Measurements from ENCODE around the gene CSH1.

The CSH1 gene

GRCh38 chr17:63934183-63935112 lies 38.1 kb upstream of the CSH1 start:
- Histone ChIP-seq H3K27ac (ENCODE audit: low read depth, low read length) (no peak overlapping the region), H3K4me3 (ENCODE audit: low read length) (no peak overlapping the region), H3K36me3 (ENCODE audit: control insufficient read depth, insufficient read depth, low read length) (no peaks in the 10 kb centered on the region), H3K9ac (ENCODE audit: low read length) (no peak overlapping the region), H3K4me1 (ENCODE audit: control insufficient read depth, insufficient read depth, low read length) (no peaks in the 10 kb centered on the region), H3K27me3 (ENCODE audit: control insufficient read depth, insufficient read depth, low read length) (no peaks in the 10 kb centered on the region)

DNA sequence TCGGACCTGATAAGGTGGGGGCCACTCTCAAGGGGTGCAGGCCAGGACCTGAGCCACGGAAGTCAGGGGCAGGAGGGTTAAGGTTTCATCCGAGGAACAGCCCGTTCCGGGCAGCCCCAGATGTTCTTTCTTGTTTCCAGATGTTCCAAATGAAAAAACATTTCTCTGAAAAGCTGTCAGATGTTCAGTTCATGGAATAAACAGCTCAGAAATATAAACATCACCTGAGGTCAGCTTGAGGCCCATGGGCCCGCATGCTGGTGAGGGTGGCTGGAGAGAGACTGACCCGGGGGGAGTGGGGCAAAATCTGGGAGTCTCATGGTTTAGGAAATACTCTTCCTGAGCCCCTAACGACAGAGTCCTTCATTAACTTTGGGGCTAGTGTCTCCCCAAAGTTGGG lies 37.2 kb upstream of the CSH1 start:
- Histone ChIP-seq H3K27ac (ENCODE audit: low read depth, low read length) (no peak overlapping the region), H3K27me3 (ENCODE audit: control insufficient read depth, insufficient read depth, low read length) (no peaks in the 10 kb centered on the region), H3K9ac (ENCODE audit: low read length) (no peak overlapping the region), H3K4me3 (ENCODE audit: low read length) (no peak overlapping the region), H3K4me1 (ENCODE audit: control insufficient read depth, insufficient read depth, low read length) (no peaks in the 10 kb centered on the region), H3K36me3 (ENCODE audit: control insufficient read depth, insufficient read depth, low read length) (no peaks in the 10 kb centered on the region)

- Histone ChIP-seq H3K4me3 (ENCODE audit: low read length) (no peak overlapping the region), H3K27me3 (ENCODE audit: control insufficient read depth, insufficient read depth, low read length) (no peaks in the 10 kb centered on the region), H3K4me1 (ENCODE audit: control insufficient read depth, insufficient read depth, low read length) (no peaks in the 10 kb centered on the region), H3K27ac (ENCODE audit: low read depth, low read length) (no peak overlapping the region), H3K36me3 (ENCODE audit: control insufficient read depth, insufficient read depth, low read length) (no peaks in the 10 kb centered on the region), H3K9ac (ENCODE audit: low read length) (no peak overlapping the region)
Measured at GRCh38 chr17:63932721-63933120, 36.3 kb upstream of the CSH1 start.

DNA sequence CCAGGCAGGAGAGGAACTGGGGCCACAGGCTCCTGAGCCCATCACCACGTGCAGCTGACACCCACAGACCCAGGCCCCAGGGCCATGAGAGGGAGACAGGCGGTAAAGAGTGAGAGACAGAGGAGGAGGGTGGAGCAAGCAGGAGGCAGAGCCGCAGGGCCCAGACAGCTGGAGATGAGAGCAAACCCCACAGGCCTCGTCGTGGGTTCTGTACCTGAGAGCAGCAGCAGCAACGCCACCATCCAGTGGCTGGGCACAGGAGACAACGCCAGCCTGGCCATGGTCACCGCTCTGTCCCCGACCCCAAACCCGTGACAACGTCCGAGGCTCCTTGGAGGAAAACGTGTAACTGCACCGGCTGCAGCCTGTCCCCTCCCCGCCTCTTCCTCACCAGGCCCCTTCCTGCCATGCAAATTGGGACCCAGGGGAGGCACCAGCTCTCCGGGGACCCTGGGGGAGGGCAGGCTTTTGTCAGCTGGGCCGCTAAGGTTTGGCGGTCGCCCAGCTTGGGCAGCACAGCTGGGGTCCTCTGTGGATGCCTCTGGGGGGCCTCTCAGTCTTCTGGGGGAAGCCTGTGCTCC lies 35.7 kb upstream of the CSH1 start, which contains the start of gene CD79B:
Gene CD79B (minus strand): TSS at position 351 of the 581 bp plus-strand sequence. CDS start 70 bp downstream, at position 281.
- H3K9ac ChIP-seq (ENCODE audit: low read length), result no peak within 1 kb of the TSS
- peak within 1 kb of the TSS; percentile 57 for H3K4me3 ChIP-seq (ENCODE audit: low read length)
- H3K27ac ChIP-seq (ENCODE audit: low read depth, low read length), result no peak within 1 kb of the TSS
- H3K4me1 ChIP-seq (ENCODE audit: control insufficient read depth, insufficient read depth, low read length), result no peaks in the 10 kb centered on the region
- no peaks in the 10 kb centered on the region for H3K36me3 ChIP-seq (ENCODE audit: control insufficient read depth, insufficient read depth, low read length)
- no peaks in the 10 kb centered on the region for H3K27me3 ChIP-seq (ENCODE audit: control insufficient read depth, insufficient read depth, low read length)

DNA sequence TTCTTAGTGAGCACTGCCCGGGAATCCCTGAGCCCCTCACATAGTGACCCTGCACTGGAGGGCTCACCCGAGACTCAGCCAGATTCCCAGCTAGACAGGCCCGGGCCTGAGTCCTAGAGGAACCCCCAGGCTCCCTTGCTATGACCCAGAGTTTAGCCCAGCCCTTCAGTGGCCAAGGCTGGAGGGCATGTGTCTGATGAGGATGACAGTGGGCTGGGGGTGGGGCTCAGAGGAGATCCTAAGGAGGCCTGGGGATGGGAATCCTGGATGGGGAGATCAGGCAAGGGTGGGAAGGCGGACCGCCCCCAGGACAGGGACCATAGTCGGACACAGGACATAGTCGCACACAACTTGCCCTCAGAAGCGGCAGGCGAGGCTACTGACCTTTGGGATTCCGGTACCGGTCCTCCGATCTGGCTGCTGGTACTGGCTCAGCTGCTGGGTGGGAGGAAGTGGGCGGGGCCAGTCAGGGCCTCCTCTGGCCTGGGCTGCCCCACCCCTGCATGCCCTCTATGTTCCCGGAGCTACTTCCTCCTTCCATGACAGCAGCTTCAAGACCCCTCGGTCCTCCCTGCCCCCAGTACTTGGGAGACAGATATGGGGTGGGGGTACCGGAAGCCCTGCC lies 34.7 kb upstream of the CSH1 start:
- Histone ChIP-seq H3K4me1 (ENCODE audit: control insufficient read depth, insufficient read depth, low read length) (no peaks in the 10 kb centered on the region), H3K27ac (ENCODE audit: low read depth, low read length) (no peak overlapping the region), H3K4me3 (ENCODE audit: low read length) (peak overlapping the region; percentile 48), H3K27me3 (ENCODE audit: control insufficient read depth, insufficient read depth, low read length) (no peaks in the 10 kb centered on the region), H3K36me3 (ENCODE audit: control insufficient read depth, insufficient read depth, low read length) (no peaks in the 10 kb centered on the region), H3K9ac (ENCODE audit: low read length) (no peak overlapping the region)

DNA sequence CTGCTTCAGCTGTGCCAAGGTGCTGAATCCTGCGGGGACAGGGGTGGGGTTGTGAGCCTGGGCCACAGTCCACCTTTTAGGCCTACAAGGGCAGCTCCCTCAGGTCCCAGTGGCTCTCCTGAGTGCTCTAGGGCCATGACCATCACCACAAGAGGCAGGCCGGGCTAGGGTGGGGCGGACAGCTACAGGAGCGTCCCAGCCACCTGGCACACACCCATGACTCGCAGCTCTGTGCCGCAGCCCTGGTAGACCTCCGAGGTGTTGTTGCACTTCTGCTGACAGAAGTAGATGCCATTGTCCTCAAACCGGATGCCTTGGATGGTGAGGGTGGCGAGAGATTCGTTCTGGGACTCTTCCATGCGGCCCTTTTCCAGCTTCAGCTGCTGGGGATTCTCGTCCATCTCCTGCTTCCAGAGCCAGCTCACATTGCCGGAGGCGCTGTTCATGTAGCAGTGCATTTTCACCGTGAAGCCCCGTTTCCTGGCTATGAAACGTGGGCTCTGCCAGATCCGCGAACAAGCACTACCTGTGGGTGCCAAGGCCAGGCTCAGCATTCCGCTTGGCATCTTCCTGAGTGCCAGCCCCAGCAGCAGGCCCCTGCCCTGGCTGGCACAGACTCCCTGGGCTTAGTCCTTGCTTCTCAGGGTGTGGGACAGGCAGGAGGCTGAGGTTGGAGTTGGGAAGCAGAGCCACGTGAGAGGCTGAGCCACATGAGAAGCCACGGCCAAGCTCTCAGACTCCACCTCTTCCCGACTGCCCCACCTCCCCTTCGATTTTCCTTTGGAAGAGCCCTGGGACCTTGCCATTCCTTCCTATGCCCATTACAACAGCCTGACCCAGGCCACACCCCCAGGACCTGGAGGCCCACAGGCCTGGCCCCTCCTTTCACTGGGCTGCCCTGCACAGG lies 33.7 kb upstream of the CSH1 start:
- Histone ChIP-seq H3K4me1 (ENCODE audit: control insufficient read depth, insufficient read depth, low read length) (no peaks in the 10 kb centered on the region), H3K36me3 (ENCODE audit: control insufficient read depth, insufficient read depth, low read length) (no peaks in the 10 kb centered on the region), H3K27me3 (ENCODE audit: control insufficient read depth, insufficient read depth, low read length) (no peaks in the 10 kb centered on the region), H3K27ac (ENCODE audit: low read depth, low read length) (no peak overlapping the region), H3K4me3 (ENCODE audit: low read length) (no peak overlapping the region), H3K9ac (ENCODE audit: low read length) (no peak overlapping the region)

DNA sequence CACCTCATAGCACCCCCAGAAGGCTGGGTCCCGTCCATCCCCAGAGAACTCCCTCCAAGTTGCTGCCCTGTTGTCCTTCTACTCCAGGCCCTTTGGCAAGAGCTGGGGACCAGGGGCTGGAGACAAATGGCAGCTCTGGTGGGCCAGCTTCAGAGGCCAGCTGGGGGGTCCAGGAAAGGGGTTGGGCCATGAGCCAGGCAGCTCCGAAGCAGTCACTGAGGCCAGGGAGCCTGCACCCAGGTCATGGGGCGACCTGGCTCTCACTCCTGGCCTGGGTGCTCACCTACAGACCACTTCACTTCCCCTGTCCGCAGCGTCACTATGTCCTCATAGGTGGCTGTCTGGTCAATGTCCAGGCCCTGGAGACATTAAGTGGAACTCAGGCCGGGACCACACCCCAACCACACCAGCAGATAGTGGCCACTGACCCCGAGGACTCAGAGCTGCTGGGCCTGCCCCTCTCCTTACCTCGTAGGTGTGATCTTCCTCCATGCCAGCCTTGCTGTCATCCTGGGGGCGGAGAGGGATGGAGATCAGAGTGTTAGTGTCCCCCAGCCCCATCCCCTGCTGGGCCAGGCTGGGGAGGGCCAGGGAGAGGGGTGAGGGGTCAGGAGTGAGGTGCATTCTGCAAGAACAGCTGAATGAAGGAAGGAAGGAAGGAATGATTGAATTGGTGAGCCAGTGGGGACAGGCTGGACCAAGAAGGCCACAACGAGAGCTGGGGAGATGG lies 32.8 kb upstream of the CSH1 start:
- no peak overlapping the region for H3K9ac ChIP-seq (ENCODE audit: low read length)
- no peak overlapping the region for H3K27ac ChIP-seq (ENCODE audit: low read depth, low read length)
- no peak overlapping the region for H3K4me3 ChIP-seq (ENCODE audit: low read length)
- no peaks in the 10 kb centered on the region for H3K36me3 ChIP-seq (ENCODE audit: control insufficient read depth, insufficient read depth, low read length)
- H3K4me1 ChIP-seq (ENCODE audit: control insufficient read depth, insufficient read depth, low read length), result no peaks in the 10 kb centered on the region
- no peaks in the 10 kb centered on the region for H3K27me3 ChIP-seq (ENCODE audit: control insufficient read depth, insufficient read depth, low read length)

- no peaks in the 10 kb centered on the region for H3K36me3 ChIP-seq (ENCODE audit: control insufficient read depth, insufficient read depth, low read length)
- H3K9ac ChIP-seq (ENCODE audit: low read length), result no peak overlapping the region
- H3K4me3 ChIP-seq (ENCODE audit: low read length), result no peak overlapping the region
- no peaks in the 10 kb centered on the region for H3K4me1 ChIP-seq (ENCODE audit: control insufficient read depth, insufficient read depth, low read length)
- H3K27me3 ChIP-seq (ENCODE audit: control insufficient read depth, insufficient read depth, low read length), result no peaks in the 10 kb centered on the region
- no peak overlapping the region for H3K27ac ChIP-seq (ENCODE audit: low read depth, low read length)
Measured at GRCh38 chr17:63928172-63928666, 31.8 kb upstream of the CSH1 start.

DNA sequence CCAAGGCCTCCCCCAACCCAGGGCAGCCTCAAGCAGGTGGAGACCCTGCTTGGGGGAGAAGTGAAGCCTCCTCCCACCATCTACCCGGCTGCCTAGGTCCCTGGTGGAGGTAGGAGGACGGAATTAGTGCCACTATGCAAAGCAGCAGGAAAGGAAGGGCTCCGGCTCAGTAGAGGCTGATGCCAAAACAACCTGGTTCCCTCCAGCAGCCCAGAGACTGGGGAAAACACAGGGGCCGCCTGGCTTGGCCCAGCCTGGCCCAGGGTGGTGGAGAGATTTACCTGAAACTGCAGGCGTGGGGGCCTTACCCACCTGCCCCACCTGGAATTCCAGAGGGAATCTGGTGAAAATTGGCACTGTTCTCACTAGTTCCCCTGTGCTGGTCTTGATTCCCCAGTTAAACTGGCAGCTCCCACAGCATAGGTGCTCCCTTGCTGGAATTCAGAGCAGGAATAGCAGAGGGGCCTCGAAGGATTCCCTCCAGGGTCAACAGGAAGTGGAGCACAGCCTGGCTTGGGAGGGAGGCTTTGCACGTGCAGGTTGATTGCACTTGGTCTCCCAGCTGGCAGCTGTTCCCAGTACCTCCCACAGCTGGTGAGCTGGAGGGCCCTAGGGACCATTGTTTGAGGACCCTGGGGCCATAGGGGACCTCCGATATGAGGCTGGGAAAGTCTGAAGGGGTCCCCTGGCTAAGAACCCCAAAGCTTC lies 31.2 kb upstream of the CSH1 start:
- H3K27me3 ChIP-seq (ENCODE audit: control insufficient read depth, insufficient read depth, low read length), result no peaks in the 10 kb centered on the region

DNA sequence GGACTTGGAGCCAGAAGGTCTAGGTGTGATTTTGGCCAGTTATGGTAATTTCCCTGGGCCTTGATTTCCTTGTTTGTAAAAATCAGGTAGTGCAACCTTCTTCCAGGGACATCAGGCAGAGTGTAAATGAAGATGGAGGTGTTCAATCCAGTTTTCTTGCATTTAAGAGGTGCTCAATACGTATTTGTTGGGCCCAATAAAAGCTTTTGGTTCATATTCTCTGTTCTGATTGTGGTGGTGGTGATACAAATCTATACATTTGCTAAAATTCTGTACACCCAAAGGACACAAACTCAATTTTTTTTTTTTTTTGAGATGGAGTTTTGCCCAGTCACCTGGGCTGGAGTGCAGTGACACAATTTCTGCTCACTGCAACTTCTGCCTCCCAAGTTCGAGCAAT lies 29.8 kb upstream of the CSH1 start:
- no peak overlapping the region for H3K9ac ChIP-seq (ENCODE audit: low read length)
- no peaks in the 10 kb centered on the region for H3K36me3 ChIP-seq (ENCODE audit: control insufficient read depth, insufficient read depth, low read length)
- H3K4me1 ChIP-seq (ENCODE audit: control insufficient read depth, insufficient read depth, low read length), result no peaks in the 10 kb centered on the region
- H3K4me3 ChIP-seq (ENCODE audit: low read length), result no peak overlapping the region
- no peak overlapping the region for H3K27ac ChIP-seq (ENCODE audit: low read depth, low read length)
- no peaks in the 10 kb centered on the region for H3K27me3 ChIP-seq (ENCODE audit: control insufficient read depth, insufficient read depth, low read length)

More for the DNA sequence above, 31.2 kb upstream of the CSH1 start:
- no peaks in the 10 kb centered on the region for H3K36me3 ChIP-seq (ENCODE audit: control insufficient read depth, insufficient read depth, low read length)
- H3K4me3 ChIP-seq (ENCODE audit: low read length), result no peak overlapping the region
- no peaks in the 10 kb centered on the region for H3K4me1 ChIP-seq (ENCODE audit: control insufficient read depth, insufficient read depth, low read length)
- no peak overlapping the region for H3K27ac ChIP-seq (ENCODE audit: low read depth, low read length)
- H3K9ac ChIP-seq (ENCODE audit: low read length), result no peak overlapping the region

- Histone ChIP-seq H3K27ac (ENCODE audit: low read depth, low read length) (no peak overlapping the region), H3K4me1 (ENCODE audit: control insufficient read depth, insufficient read depth, low read length) (no peaks in the 10 kb centered on the region), H3K9ac (ENCODE audit: low read length) (no peak overlapping the region), H3K4me3 (ENCODE audit: low read length) (no peak overlapping the region), H3K36me3 (ENCODE audit: control insufficient read depth, insufficient read depth, low read length) (no peaks in the 10 kb centered on the region), H3K27me3 (ENCODE audit: control insufficient read depth, insufficient read depth, low read length) (no peaks in the 10 kb centered on the region)
Measured at GRCh38 chr17:63925615-63926014, 29.2 kb upstream of the CSH1 start.
